Loucy (cell line): ENCODE measurements around the gene WEE2.
A peak's percentile ranks its signal among the peaks of the same experiment; 100 is the strongest.
"Not testable (repeated sequence)": the region's sequence is repeated elsewhere in the genome, so short reads cannot be mapped to it uniquely, and the experiment has no call there.

Experiments used
- H2AFZ ChIP-seq: fragments of 200-600 bp; sonication (generic); 2 replicates; pipeline ENCODE4 v1.6.0; 2016; ENCODE audit warnings: antibody characterized with exemption, mild to moderate bottlenecking, low read length, moderate library complexity
- H3F3A ChIP-seq: fragments of 200-600 bp; 2 replicates; pipeline ENCODE4 v1.6.0; 2016; ENCODE audit warnings: antibody characterized with exemption, low read depth, mild to moderate bottlenecking
- H3K27me3 ChIP-seq: fragments of 200-600 bp; sonication (generic); 2 replicates; pipeline ENCODE4 v1.6.1; 2014; ENCODE audit warnings: low read length, mild to moderate bottlenecking; ENCODE audit not compliant: insufficient read depth, poor library complexity, severe bottlenecking
- H3K36me3 ChIP-seq: fragments of 200-600 bp; sonication (generic); 2 replicates; pipeline ENCODE4 v1.6.1; 2016; ENCODE audit warnings: low read length; ENCODE audit not compliant: insufficient read depth
- H3K4me1 ChIP-seq: fragments of 200-600 bp; sonication (generic); 2 replicates; pipeline ENCODE4 v1.5.1; 2014; ENCODE audit warnings: low read length, mild to moderate bottlenecking; ENCODE audit not compliant: insufficient read depth, poor library complexity, severe bottlenecking
- H3K4me2 ChIP-seq: fragments of 200-600 bp; sonication (generic); 2 replicates; pipeline ENCODE4 v1.6.0; 2014; ENCODE audit warnings: antibody characterized with exemption, low read length, low read depth, mild to moderate bottlenecking; ENCODE audit not compliant: poor library complexity, severe bottlenecking
- H3K4me3 ChIP-seq: fragments of 200-600 bp; sonication (generic); 2 replicates; pipeline ENCODE4 v1.5.1; 2014; ENCODE audit warnings: low read length, mild to moderate bottlenecking, mixed read lengths; ENCODE audit not compliant: poor library complexity, severe bottlenecking
- H3K79me2 ChIP-seq: fragments of 200-600 bp; sonication (generic); 2 replicates; pipeline ENCODE4 v1.6.1; 2014; ENCODE audit warnings: low read length; ENCODE audit not compliant: insufficient read depth
- H3K9ac ChIP-seq: fragments of 200-600 bp; sonication (generic); 2 replicates; pipeline ENCODE4 v1.6.0; 2014; ENCODE audit warnings: mild to moderate bottlenecking, low read depth, low read length, moderate library complexity; ENCODE audit not compliant: poor library complexity, severe bottlenecking
- H3K9me2 ChIP-seq: fragments of 200-600 bp; sonication (generic); replicated peaks from 2 replicates; pipeline ENCODE4 v1.6.1; 2016; ENCODE audit warnings: low read depth, low read length, mixed read lengths
- H3K9me3 ChIP-seq: fragments of 200-600 bp; sonication (generic); 2 replicates; pipeline ENCODE4 v1.6.1; 2014; ENCODE audit warnings: mild to moderate bottlenecking, antibody characterized with exemption, low read length, low read depth; ENCODE audit not compliant: insufficient read depth
- H4K20me1 ChIP-seq: fragments of 200-600 bp; sonication (generic); 2 replicates; pipeline ENCODE4 v1.6.0; 2014; ENCODE audit warnings: antibody characterized with exemption, low read length, mild to moderate bottlenecking; ENCODE audit not compliant: insufficient read depth, poor library complexity, severe bottlenecking
- EZH2phosphoT487 ChIP-seq: fragments of 200-600 bp; IDR thresholded peaks from 2 replicates; pipeline ENCODE4 v1.6.1; 2018; ENCODE audit warnings: antibody characterized with exemption, mild to moderate bottlenecking, moderate library complexity, borderline replicate concordance
- TF ChIP-seq, protein P1 (sequence below): fragments of 200-600 bp; sonication (generic); conservative IDR thresholded peaks from 2 replicates; pipeline ENCODE4 v1.5.1; 2014; ENCODE audit warnings: mild to moderate bottlenecking, antibody characterized with exemption, low read length

Gene WEE2

DNA sequence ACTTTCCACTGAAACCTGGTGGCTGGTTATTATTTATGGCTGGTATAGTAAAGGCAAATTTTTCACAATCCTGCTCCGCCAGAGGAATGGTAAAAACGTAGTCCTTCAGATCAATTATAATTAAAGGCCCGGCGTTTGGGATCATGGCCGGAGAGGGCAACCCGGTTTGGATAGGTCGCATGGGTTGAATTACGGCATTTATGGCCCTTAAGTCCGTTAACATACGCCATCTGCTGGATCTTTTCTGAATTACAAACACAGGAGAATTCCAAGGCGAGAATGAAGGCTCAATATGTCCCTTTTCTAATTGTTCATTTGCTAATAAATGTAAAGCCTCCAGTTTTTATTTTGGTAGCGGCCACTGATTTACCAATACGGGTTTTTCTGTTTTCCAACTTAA lies 44.5 kb downstream of the WEE2 start:
- no peak for TF ChIP-seq EZH2phosphoT487
- TF ChIP-seq, protein P1, sequence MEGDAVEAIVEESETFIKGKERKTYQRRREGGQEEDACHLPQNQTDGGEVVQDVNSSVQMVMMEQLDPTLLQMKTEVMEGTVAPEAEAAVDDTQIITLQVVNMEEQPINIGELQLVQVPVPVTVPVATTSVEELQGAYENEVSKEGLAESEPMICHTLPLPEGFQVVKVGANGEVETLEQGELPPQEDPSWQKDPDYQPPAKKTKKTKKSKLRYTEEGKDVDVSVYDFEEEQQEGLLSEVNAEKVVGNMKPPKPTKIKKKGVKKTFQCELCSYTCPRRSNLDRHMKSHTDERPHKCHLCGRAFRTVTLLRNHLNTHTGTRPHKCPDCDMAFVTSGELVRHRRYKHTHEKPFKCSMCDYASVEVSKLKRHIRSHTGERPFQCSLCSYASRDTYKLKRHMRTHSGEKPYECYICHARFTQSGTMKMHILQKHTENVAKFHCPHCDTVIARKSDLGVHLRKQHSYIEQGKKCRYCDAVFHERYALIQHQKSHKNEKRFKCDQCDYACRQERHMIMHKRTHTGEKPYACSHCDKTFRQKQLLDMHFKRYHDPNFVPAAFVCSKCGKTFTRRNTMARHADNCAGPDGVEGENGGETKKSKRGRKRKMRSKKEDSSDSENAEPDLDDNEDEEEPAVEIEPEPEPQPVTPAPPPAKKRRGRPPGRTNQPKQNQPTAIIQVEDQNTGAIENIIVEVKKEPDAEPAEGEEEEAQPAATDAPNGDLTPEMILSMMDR: peak; percentile 55
- Histone ChIP-seq H3K4me1 (no peaks in the 10 kb centered on the region), H4K20me1 (no peaks in the 10 kb centered on the region), H3K9me2 (no peaks in the 10 kb centered on the region), H3F3A (no peaks in the 10 kb centered on the region), H3K27me3 (no peaks in the 10 kb centered on the region), H3K36me3 (peaks cover 70% of the 10 kb centered on the region), H3K9ac (no peak overlapping the region), H2AFZ (no peak overlapping the region), H3K4me3 (no peak overlapping the region), H3K9me3 (peaks cover 10% of the 10 kb centered on the region; the same call in 1 of the 2 replicates), H3K79me2 (no peaks in the 10 kb centered on the region), H3K4me2 (no peak overlapping the region)

DNA sequence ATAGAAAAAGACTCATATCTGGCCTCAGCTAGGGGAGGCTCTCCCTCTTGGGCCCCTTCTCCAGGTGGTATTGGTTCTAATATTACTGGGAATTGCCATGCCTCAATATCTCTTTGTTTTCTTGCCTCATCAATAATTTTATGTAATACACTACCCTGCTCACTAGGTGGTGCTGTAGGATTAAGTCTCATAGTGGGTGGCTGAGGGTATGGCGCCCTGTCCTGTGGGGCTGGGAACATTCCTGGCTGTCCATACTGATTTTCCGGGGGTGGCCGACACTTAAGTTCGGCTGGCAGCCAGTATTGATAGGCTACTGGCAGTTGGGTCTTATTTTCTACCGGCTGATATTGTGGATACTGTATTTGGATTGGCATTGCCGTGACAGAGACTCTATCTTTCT lies 46.8 kb downstream of the WEE2 start:
- TF ChIP-seq EZH2phosphoT487: no peak
- TF ChIP-seq, protein P1: peak; percentile 71
- Histone ChIP-seq H3F3A (no peaks in the 10 kb centered on the region), H3K79me2 (no peaks in the 10 kb centered on the region), H3K4me2 (no peak overlapping the region), H3K9ac (no peak overlapping the region), H3K4me3 (no peak overlapping the region), H3K4me1 (no peaks in the 10 kb centered on the region), H3K36me3 (peaks cover 67% of the 10 kb centered on the region), H3K9me2 (no peaks in the 10 kb centered on the region), H3K27me3 (no peaks in the 10 kb centered on the region), H4K20me1 (no peaks in the 10 kb centered on the region), H3K9me3 (peaks cover 10% of the 10 kb centered on the region; the same call in 1 of the 2 replicates), H2AFZ (no peak overlapping the region)

DNA sequence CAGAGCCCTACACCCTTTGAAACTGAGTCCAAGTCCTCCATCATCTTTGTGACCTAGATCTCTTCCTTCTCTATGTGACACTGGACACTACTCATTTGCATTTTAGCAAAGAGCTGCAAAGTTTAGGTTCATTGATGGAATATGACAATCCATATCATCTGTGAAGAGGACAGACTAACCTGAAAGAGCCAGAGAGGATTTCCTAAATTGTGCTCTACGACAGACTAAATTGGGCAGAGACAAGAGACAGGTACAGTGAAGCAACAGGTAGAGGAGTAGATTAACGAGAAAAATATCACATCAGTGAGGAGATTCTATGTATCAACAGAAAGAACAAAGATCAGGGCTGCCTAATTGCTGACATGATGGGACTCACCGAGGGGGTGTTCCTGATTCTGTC lies 55.6 kb downstream of the WEE2 start, which contains the start of gene TAS2R3:
TSS of gene TAS2R3 (plus strand) at position 301 of the 400 bp plus-strand sequence. CDS start at position 363, 62 bp downstream.
- H2AFZ ChIP-seq: no peak within 1 kb of the TSS
- no peaks in the 10 kb centered on the region for H3K27me3 ChIP-seq
- no peaks in the 10 kb centered on the region for H3F3A ChIP-seq
- no peaks in the 10 kb centered on the region for H3K79me2 ChIP-seq
- no peaks in the 10 kb centered on the region for H4K20me1 ChIP-seq
- no peaks in the 10 kb centered on the region for H3K4me1 ChIP-seq
- peaks cover 44% of the 10 kb centered on the region; the same call in 1 of the 2 replicates for H3K36me3 ChIP-seq
- H3K9ac ChIP-seq: no peak within 1 kb of the TSS
- H3K4me3 ChIP-seq: no peak within 1 kb of the TSS
- TF ChIP-seq EZH2phosphoT487: no peak
- TF ChIP-seq, protein P1: no peak
- H3K4me2 ChIP-seq: no peak within 1 kb of the TSS
- no peaks in the 10 kb centered on the region for H3K9me2 ChIP-seq
- no peaks in the 10 kb centered on the region for H3K9me3 ChIP-seq

DNA sequence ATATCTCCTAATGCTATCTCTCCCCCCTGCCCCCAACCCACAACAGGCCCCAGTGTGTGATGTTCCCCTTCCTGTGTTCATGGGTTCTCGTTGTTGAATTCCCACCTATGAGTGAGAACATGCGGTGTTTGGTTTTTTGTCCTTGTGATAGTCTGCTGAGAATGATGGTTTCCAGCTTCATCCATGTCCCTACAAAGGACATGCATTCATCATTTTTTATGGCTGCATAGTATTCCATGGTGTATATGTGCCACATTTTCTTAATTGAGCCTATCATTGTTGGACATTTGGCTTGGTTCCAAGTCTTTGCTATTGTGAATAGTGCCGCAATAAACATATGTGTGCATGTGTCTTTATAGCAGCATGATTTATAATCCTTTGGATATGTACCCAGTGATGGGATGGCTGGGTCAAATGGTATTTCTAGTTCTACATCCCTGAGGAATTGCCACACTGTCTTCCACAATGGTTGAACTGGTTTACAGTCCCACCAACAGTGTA lies 62.0 kb downstream of the WEE2 start:
- not testable (repeated sequence) for H3K4me2 ChIP-seq, H3F3A ChIP-seq, H3K9ac ChIP-seq, H3K27me3 ChIP-seq, H3K9me2 ChIP-seq, H3K4me3 ChIP-seq, H2AFZ ChIP-seq, H3K36me3 ChIP-seq, H3K9me3 ChIP-seq, H3K79me2 ChIP-seq, H4K20me1 ChIP-seq, H3K4me1 ChIP-seq
